Measurements from ENCODE around the gene UNC45B.
A peak's percentile ranks its signal among the peaks of the same experiment; 100 is the strongest.

Gene UNC45B

GRCh38 chr17:35132816-35133550 lies 14.6 kb upstream of the UNC45B start:
- no peak overlapping the region for H3K4me3 ChIP-seq (ENCODE audit: low read depth in 1 of 2, low read length in 1 of 2)
- no peaks in the 10 kb centered on the region for H3K9me3 ChIP-seq
- TF ChIP-seq CTCF (IDR thresholded peaks at IDR 0.05), result no peak
- H3K4me1 ChIP-seq (ENCODE audit: control insufficient read depth in 1 of 2, insufficient read depth in 1 of 2, low read depth in 1 of 2, low read length in 1 of 2), result no peaks in the 10 kb centered on the region
- H3K27me3 ChIP-seq, result no peaks in the 10 kb centered on the region
- peaks cover 34% of the 10 kb centered on the region for H3K36me3 ChIP-seq
- no peak overlapping the region for H3K27ac ChIP-seq

GRCh38 chr17:35135322-35135721 lies 12.3 kb upstream of the UNC45B start:
- H3K27me3 ChIP-seq, result no peaks in the 10 kb centered on the region
- TF ChIP-seq CTCF (IDR thresholded peaks at IDR 0.05), result no peak

GRCh38 chr17:35138218-35138617 lies 9.4 kb upstream of the UNC45B start:
- Histone ChIP-seq H3K36me3 (peaks cover 21% of the 10 kb centered on the region), H3K9me3 (no peaks in the 10 kb centered on the region), H3K4me1 (ENCODE audit: control insufficient read depth in 1 of 2, insufficient read depth in 1 of 2, low read depth in 1 of 2, low read length in 1 of 2) (peaks cover 7 to 11% of the 10 kb centered on the region in 2 experiments), H3K4me3 (ENCODE audit: low read depth in 1 of 2, low read length in 1 of 2) (no peak overlapping the region), H3K27ac (no peak overlapping the region), H3K27me3 (no peaks in the 10 kb centered on the region)
- no peak for TF ChIP-seq CTCF (IDR thresholded peaks at IDR 0.05)

More at GRCh38 chr17:35135322-35135721, 12.3 kb upstream of the UNC45B start:
- H3K4me3 ChIP-seq (ENCODE audit: low read depth in 1 of 2, low read length in 1 of 2), result no peak overlapping the region
- no peaks in the 10 kb centered on the region for H3K9me3 ChIP-seq
- H3K36me3 ChIP-seq, result peaks cover 34% of the 10 kb centered on the region
- no peak overlapping the region for H3K27ac ChIP-seq
- H3K4me1 ChIP-seq (ENCODE audit: control insufficient read depth in 1 of 2, insufficient read depth in 1 of 2, low read depth in 1 of 2, low read length in 1 of 2), result no peaks in the 10 kb centered on the region

- Histone ChIP-seq H3K4me1 (ENCODE audit: control insufficient read depth in 1 of 2, insufficient read depth in 1 of 2, low read depth in 1 of 2, low read length in 1 of 2) (peaks cover 7 to 11% of the 10 kb centered on the region in 2 experiments), H3K27me3 (no peaks in the 10 kb centered on the region), H3K9me3 (no peaks in the 10 kb centered on the region), H3K27ac (no peak within 1 kb of the TSS), H3K4me3 (ENCODE audit: low read depth in 1 of 2, low read length in 1 of 2) (peak within 1 kb of the TSS; percentile 61 to 68), H3K36me3 (peaks cover 6% of the 10 kb centered on the region)
- peak; percentile 82 for TF ChIP-seq CTCF (IDR thresholded peaks at IDR 0.05)
Measured at GRCh38 chr17:35141681-35142466, 5.7 kb upstream of the UNC45B start, which contains the start of gene NLE1. Gene NLE1 (minus strand): TSS chr17:35142303. CDS start chr17:35142275, 28 bp downstream.

- Histone ChIP-seq H3K9me3 (no peaks in the 10 kb centered on the region), H3K36me3 (peaks cover under 1% of the 10 kb centered on the region), H3K27ac (no peak overlapping the region), H3K4me1 (ENCODE audit: control insufficient read depth in 1 of 2, insufficient read depth in 1 of 2, low read depth in 1 of 2, low read length in 1 of 2) (peaks cover 7 to 11% of the 10 kb centered on the region in 2 experiments), H3K4me3 (ENCODE audit: low read depth in 1 of 2, low read length in 1 of 2) (peak overlapping the region; percentile 61 to 68), H3K27me3 (no peaks in the 10 kb centered on the region)
- TF ChIP-seq CTCF (IDR thresholded peaks at IDR 0.05), result no peak
Measured at GRCh38 chr17:35142467-35142796, 5.2 kb upstream of the UNC45B start.

Measured in neutrophil (primary cell).